HUES48 (cell line): Measurements from ENCODE around the gene ZNF32.

Experiments
- H3K27ac ChIP-seq: one replicate; pipeline ENCODE4 v1.7.0; 2013; ENCODE audit warnings: low read depth, low read length, inconsistent platforms
- H3K27me3 ChIP-seq: 2 replicates; pipeline ENCODE4 v1.6.1; 2013; ENCODE audit warnings: mild to moderate bottlenecking, low read length; ENCODE audit not compliant: control insufficient read depth, insufficient read depth
- H3K36me3 ChIP-seq: 2 replicates; pipeline ENCODE4 v1.6.1; 2013; ENCODE audit warnings: low read length; ENCODE audit not compliant: control insufficient read depth, insufficient read depth
- H3K4me1 ChIP-seq: 2 replicates; pipeline ENCODE4 v1.6.1; 2013; ENCODE audit warnings: mild to moderate bottlenecking, low read length; ENCODE audit not compliant: control insufficient read depth, insufficient read depth
- H3K4me3 ChIP-seq: 2 replicates; pipeline ENCODE4 v1.5.1; 2013; ENCODE audit warnings: mild to moderate bottlenecking, low read depth, low read length
- H3K9ac ChIP-seq: 2 replicates; pipeline ENCODE4 v1.6.1; 2013; ENCODE audit warnings: mild to moderate bottlenecking, low read depth, low read length, moderate library complexity
- H3K9me3 ChIP-seq: 2 replicates; pipeline ENCODE4 v1.6.1; 2013; ENCODE audit warnings: low read length; ENCODE audit not compliant: control insufficient read depth, insufficient read depth

Gene ZNF32

DNA sequence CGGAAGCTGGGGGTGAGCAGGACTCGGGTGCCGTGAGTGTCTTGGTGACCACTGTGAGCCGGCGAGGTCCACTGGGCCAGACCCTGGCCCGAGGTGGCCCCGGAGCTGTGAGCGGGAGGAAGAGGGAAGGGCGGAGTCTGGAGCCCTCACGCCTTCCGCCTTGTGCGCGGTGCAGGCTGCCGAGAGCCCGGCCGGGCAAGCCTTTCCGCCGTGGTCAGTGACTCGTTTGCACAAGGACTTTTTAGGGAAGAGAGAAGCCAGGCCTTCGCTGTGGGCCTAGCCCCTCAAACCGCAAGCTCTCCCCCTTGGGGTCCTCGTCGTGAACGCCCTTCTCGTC, 40.9 kb upstream of the ZNF32 start:
- Histone ChIP-seq H3K36me3 (no peaks in the 10 kb centered on the region), H3K4me3 (peak overlapping the region; percentile 79), H3K9me3 (no peaks in the 10 kb centered on the region), H3K27ac (no peak overlapping the region), H3K27me3 (peaks cover 42% of the 10 kb centered on the region), H3K9ac (peak overlapping the region; percentile 15; the same call in 1 of the 2 replicates), H3K4me1 (no peaks in the 10 kb centered on the region)

DNA sequence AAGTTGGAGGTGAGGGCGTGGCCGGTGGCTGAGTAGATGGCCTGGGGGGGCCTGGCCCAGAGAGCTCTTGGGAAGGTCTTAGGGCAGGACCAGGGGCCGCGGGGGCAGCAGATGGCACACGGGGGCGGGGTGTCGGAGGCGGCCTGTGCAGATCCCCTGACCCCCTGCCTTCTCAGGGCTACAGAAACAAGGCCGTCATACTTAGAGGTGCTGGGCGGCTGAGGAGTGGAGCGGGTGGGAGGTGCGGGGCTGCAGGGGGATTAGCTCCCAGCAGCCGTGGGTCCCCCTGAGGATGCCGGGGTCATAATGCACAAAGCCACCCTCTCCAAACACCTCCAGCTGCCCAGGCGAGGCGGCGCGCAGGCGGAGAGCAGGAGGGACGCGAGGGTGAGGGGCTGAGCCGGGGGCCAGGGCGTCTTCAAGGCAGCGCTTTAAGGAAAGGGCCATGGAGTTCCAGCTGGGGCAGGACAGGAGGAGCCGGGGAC, 40.4 kb upstream of the ZNF32 start:
- H3K9me3 ChIP-seq: no peaks in the 10 kb centered on the region
- H3K27me3 ChIP-seq: peaks cover 42% of the 10 kb centered on the region
- H3K4me3 ChIP-seq: no peak overlapping the region
- H3K4me1 ChIP-seq: no peaks in the 10 kb centered on the region
- no peaks in the 10 kb centered on the region for H3K36me3 ChIP-seq
- no peak overlapping the region for H3K27ac ChIP-seq
- no peak overlapping the region for H3K9ac ChIP-seq

- Histone ChIP-seq H3K9me3 (no peaks in the 10 kb centered on the region), H3K4me1 (no peaks in the 10 kb centered on the region), H3K27me3 (peaks cover 42% of the 10 kb centered on the region), H3K4me3 (no peak overlapping the region), H3K27ac (no peak overlapping the region), H3K9ac (no peak overlapping the region), H3K36me3 (no peaks in the 10 kb centered on the region)
Measured at GRCh38 chr10:43688348-43688892, 39.7 kb upstream of the ZNF32 start.

DNA sequence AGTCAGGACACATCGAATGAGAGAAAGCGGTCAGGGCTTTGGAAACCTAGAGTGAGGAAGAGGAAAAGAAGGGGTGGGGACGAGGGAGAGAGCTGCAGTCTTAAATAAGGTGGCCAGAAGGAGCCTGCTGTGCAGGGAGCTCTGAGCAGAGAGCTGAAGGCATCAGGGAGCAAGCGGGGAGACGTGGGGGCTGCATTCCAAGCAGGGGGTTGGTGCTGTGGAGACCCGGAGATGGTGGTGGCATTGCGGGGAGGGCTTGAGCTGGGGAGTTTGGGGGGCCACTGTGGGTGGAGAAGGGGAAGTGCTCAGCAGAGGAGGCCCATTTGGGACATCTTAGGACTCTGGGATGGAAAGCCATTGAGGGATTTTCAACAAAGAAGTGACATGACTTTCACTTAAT, 38.7 kb upstream of the ZNF32 start:
- Histone ChIP-seq H3K36me3 (no peaks in the 10 kb centered on the region), H3K9ac (no peak overlapping the region), H3K4me1 (no peaks in the 10 kb centered on the region), H3K27ac (no peak overlapping the region), H3K9me3 (no peaks in the 10 kb centered on the region), H3K27me3 (peaks cover 40% of the 10 kb centered on the region), H3K4me3 (no peak overlapping the region)

- Histone ChIP-seq H3K36me3 (no peaks in the 10 kb centered on the region), H3K4me1 (no peaks in the 10 kb centered on the region), H3K9ac (no peak overlapping the region), H3K9me3 (no peaks in the 10 kb centered on the region), H3K27me3 (peaks cover 31% of the 10 kb centered on the region), H3K4me3 (no peak overlapping the region), H3K27ac (no peak overlapping the region)
Measured at GRCh38 chr10:43686414-43686813, 37.7 kb upstream of the ZNF32 start.

- no peak overlapping the region for H3K9ac ChIP-seq
- no peaks in the 10 kb centered on the region for H3K4me1 ChIP-seq
- no peak overlapping the region for H3K27ac ChIP-seq
- no peaks in the 10 kb centered on the region for H3K36me3 ChIP-seq
- no peak overlapping the region for H3K4me3 ChIP-seq
- no peaks in the 10 kb centered on the region for H3K9me3 ChIP-seq
- H3K27me3 ChIP-seq: peaks cover 24% of the 10 kb centered on the region
Measured at GRCh38 chr10:43685744-43686143, 37.1 kb upstream of the ZNF32 start.

- Histone ChIP-seq H3K27ac (no peak overlapping the region), H3K36me3 (no peaks in the 10 kb centered on the region), H3K9me3 (no peaks in the 10 kb centered on the region), H3K9ac (no peak overlapping the region), H3K27me3 (peaks cover 10% of the 10 kb centered on the region), H3K4me1 (no peaks in the 10 kb centered on the region), H3K4me3 (no peak overlapping the region)
Measured at GRCh38 chr10:43684292-43684559, 35.5 kb upstream of the ZNF32 start.

- H3K27me3 ChIP-seq: peaks cover 4% of the 10 kb centered on the region
- H3K9me3 ChIP-seq: no peaks in the 10 kb centered on the region
- no peak overlapping the region for H3K4me3 ChIP-seq
- no peaks in the 10 kb centered on the region for H3K36me3 ChIP-seq
- H3K4me1 ChIP-seq: no peaks in the 10 kb centered on the region
- no peak overlapping the region for H3K9ac ChIP-seq
- H3K27ac ChIP-seq: no peak overlapping the region
Measured at GRCh38 chr10:43683451-43684291, 35.0 kb upstream of the ZNF32 start.

DNA sequence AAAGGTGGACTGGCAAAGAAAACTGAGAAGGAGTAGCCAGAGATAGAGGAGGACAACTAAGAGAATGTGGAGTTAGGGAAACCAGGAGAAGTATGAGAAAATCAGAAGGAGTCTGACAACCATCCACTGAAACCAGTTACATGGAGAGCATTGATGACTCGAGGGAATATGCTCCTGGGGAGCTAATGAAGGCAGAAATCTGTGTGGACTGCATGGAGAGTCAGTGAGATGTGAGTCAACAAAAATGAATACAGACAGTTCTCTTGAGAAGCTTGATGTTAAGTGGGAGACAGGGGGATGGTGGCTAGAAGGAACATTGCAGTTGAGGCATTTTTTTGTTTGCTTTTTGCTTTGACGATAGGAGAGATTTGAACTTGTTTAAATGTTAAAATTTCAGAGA, 34.3 kb upstream of the ZNF32 start:
- no peaks in the 10 kb centered on the region for H3K9me3 ChIP-seq
- H3K27ac ChIP-seq: no peak overlapping the region
- no peak overlapping the region for H3K9ac ChIP-seq
- no peak overlapping the region for H3K4me3 ChIP-seq
- no peaks in the 10 kb centered on the region for H3K4me1 ChIP-seq
- no peaks in the 10 kb centered on the region for H3K36me3 ChIP-seq
- H3K27me3 ChIP-seq: no peaks in the 10 kb centered on the region

DNA sequence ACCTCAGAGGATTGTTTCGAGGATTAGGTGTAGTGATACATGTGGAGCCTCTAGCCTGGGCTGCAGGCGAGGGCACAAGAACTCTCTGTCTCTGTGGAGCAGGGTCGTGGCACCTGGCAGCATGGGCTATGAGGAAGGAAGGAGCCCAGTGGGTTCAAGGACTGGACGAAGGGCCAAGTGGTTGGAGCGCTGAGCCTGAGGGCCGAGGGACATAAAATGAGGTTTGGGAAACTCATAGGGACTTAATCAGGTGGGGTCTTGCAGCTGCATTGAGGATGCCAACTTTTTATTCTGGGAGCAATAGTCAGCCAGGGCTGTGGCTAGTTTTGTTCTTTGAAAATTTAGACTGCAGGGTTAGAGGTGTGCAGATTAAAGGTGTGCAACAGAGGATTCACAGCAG, 33.0 kb upstream of the ZNF32 start:
- Histone ChIP-seq H3K27me3 (no peaks in the 10 kb centered on the region), H3K27ac (no peak overlapping the region), H3K9ac (no peak overlapping the region), H3K36me3 (no peaks in the 10 kb centered on the region), H3K4me1 (no peaks in the 10 kb centered on the region), H3K9me3 (no peaks in the 10 kb centered on the region), H3K4me3 (no peak overlapping the region)

GRCh38 chr10:43681220-43681619, 32.5 kb upstream of the ZNF32 start:
- Histone ChIP-seq H3K9ac (no peak overlapping the region), H3K27ac (no peak overlapping the region), H3K4me3 (no peak overlapping the region), H3K4me1 (no peaks in the 10 kb centered on the region), H3K27me3 (no peaks in the 10 kb centered on the region), H3K9me3 (no peaks in the 10 kb centered on the region), H3K36me3 (no peaks in the 10 kb centered on the region)
